Loucy (cell line): ENCODE results near the gene PEAK1.

Experiments used
- EZH2phosphoT487 ChIP-seq: fragments of 200-600 bp; IDR thresholded peaks from 2 replicates; pipeline ENCODE4 v1.6.1; 2018; ENCODE audit warnings: antibody characterized with exemption, mild to moderate bottlenecking, moderate library complexity, borderline replicate concordance
- TF ChIP-seq, protein P1 (sequence below): fragments of 200-600 bp; sonication (generic); conservative IDR thresholded peaks from 2 replicates; pipeline ENCODE4 v1.5.1; 2014; ENCODE audit warnings: mild to moderate bottlenecking, antibody characterized with exemption, low read length

- TF ChIP-seq, protein P1, sequence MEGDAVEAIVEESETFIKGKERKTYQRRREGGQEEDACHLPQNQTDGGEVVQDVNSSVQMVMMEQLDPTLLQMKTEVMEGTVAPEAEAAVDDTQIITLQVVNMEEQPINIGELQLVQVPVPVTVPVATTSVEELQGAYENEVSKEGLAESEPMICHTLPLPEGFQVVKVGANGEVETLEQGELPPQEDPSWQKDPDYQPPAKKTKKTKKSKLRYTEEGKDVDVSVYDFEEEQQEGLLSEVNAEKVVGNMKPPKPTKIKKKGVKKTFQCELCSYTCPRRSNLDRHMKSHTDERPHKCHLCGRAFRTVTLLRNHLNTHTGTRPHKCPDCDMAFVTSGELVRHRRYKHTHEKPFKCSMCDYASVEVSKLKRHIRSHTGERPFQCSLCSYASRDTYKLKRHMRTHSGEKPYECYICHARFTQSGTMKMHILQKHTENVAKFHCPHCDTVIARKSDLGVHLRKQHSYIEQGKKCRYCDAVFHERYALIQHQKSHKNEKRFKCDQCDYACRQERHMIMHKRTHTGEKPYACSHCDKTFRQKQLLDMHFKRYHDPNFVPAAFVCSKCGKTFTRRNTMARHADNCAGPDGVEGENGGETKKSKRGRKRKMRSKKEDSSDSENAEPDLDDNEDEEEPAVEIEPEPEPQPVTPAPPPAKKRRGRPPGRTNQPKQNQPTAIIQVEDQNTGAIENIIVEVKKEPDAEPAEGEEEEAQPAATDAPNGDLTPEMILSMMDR = no peak
- no peak for TF ChIP-seq EZH2phosphoT487
Observed at GRCh38 chr15:77329202-77329601, 90.7 kb downstream of the PEAK1 start.
